PC-9 (cell line): ENCODE results near the gene VOPP1.

Experiments used
- CTCF ChIP-seq: fragments of 200-600 bp; sonication (generic); conservative IDR thresholded peaks from 2 replicates; pipeline ENCODE4 v1.6.1; 2017; ENCODE audit warnings: mixed run types, antibody characterized with exemption, mild to moderate bottlenecking, moderate library complexity
- EZH2 ChIP-seq: fragments of 200-600 bp; sonication (generic); IDR thresholded peaks from 2 replicates; pipeline ENCODE4 v1.8.0; 2017; ENCODE audit warnings: antibody characterized with exemption, low read depth

- TF ChIP-seq CTCF (no peak), EZH2 (no peak)
Observed at GRCh38 chr7:55549457-55549856, 22.8 kb downstream of the VOPP1 start.
